ENCODE measurements around the gene CHIA. TPM values are rescaled to one million over a fixed set of nuclear protein-coding genes. Genes with fewer than 3 reads are reported as not detected.
"Not testable (repeated sequence)": the region's sequence is repeated elsewhere in the genome, so short reads cannot be mapped to it uniquely, and the experiment has no call there.

The CHIA gene
- total RNA-seq, 1 donor from 2014 or later = not detected

DNA sequence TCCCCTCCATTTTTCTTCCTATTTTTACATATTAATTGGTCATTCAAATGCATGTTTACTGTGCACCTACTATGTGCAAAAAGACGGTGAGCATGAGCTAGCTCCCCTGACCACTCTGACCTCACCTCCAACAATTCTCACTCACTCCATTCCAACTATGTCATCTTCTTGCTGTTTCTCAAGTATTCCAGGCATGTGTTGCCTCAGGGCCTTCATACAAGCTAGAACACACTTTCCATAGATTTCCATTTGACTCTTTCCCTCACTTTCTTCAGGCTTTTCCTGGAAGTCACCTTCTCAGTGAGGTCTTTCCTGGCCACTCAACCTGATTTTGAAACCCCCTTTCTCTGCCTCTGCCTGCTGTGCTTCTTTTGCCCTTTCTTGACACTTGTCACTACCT lies 32.6 kb downstream of the CHIA start:
- no peaks in the 10 kb centered on the region for H3K4me1 Mint-ChIP-seq (ENCODE audit: low read depth, unreplicated experiment)
- no peak overlapping the region for H3K4me3 Mint-ChIP-seq (ENCODE audit: unreplicated experiment)
- H3K36me3 Mint-ChIP-seq (ENCODE audit: unreplicated experiment) = peaks cover 4% of the 10 kb centered on the region
- no peaks in the 10 kb centered on the region for H3K27me3 Mint-ChIP-seq (ENCODE audit: unreplicated experiment)
- no peak overlapping the region for H3K27ac Mint-ChIP-seq (ENCODE audit: unreplicated experiment)
- no peak for DNase-seq
- TF ChIP-seq, protein P1, sequence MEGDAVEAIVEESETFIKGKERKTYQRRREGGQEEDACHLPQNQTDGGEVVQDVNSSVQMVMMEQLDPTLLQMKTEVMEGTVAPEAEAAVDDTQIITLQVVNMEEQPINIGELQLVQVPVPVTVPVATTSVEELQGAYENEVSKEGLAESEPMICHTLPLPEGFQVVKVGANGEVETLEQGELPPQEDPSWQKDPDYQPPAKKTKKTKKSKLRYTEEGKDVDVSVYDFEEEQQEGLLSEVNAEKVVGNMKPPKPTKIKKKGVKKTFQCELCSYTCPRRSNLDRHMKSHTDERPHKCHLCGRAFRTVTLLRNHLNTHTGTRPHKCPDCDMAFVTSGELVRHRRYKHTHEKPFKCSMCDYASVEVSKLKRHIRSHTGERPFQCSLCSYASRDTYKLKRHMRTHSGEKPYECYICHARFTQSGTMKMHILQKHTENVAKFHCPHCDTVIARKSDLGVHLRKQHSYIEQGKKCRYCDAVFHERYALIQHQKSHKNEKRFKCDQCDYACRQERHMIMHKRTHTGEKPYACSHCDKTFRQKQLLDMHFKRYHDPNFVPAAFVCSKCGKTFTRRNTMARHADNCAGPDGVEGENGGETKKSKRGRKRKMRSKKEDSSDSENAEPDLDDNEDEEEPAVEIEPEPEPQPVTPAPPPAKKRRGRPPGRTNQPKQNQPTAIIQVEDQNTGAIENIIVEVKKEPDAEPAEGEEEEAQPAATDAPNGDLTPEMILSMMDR (IDR thresholded peaks at IDR 0.05; ENCODE audit: partially characterized antibody, unreplicated experiment) = no peak
- H3K9me3 Mint-ChIP-seq (ENCODE audit: unreplicated experiment) = peaks cover 2% of the 10 kb centered on the region

DNA sequence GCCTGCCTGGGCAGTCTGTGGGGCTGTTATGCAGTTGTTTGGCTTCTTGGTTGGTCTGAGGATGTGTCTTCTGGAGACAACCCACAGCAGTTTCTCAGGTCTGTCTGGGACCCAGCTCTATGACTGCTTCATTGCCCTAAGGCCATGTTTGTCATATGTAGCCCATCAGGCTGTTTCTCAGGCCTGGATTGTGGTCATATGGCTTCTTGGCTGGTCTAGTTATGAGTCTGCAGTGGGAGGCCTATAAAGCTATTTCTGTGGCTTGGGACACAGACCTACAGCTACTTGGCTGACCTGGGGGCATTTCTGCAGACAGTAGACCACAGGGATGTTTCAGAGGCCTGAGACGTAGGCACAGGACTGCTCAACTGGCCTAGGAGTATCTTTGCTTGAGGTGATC lies 41.5 kb downstream of the CHIA start:
- Mint-ChIP-seq H3K27ac (ENCODE audit: unreplicated experiment) (no peak overlapping the region), H3K9me3 (ENCODE audit: unreplicated experiment) (peaks cover 5% of the 10 kb centered on the region), H3K4me1 (ENCODE audit: low read depth, unreplicated experiment) (no peaks in the 10 kb centered on the region), H3K27me3 (ENCODE audit: unreplicated experiment) (no peaks in the 10 kb centered on the region), H3K4me3 (ENCODE audit: unreplicated experiment) (no peak overlapping the region), H3K36me3 (ENCODE audit: unreplicated experiment) (peaks cover 10% of the 10 kb centered on the region)
- TF ChIP-seq, protein P1 (IDR thresholded peaks at IDR 0.05; ENCODE audit: partially characterized antibody, unreplicated experiment) = no peak
- no peak for DNase-seq

DNA sequence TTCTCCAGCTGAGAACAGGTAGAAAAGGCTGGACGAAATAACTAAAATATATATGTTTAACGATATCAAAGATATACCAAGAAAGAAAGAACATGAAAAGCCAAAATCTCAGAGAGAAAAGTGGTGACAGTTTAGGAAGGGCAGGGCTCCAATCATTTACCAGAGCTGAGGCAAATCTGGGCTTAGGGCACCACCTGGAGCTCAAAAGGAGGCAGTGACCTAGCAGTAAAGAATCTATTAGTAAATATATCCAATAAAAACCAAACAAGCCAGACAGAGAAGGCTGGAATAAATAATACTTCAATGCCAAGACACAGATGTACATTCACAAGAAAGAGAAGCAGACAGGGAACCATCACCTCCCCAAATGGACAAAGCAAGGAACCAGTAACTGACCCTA lies 43.5 kb downstream of the CHIA start:
- TF ChIP-seq, protein P1 (IDR thresholded peaks at IDR 0.05; ENCODE audit: partially characterized antibody, unreplicated experiment) = no peak
- DNase-seq = no peak
- Mint-ChIP-seq H3K27me3 (ENCODE audit: unreplicated experiment) (no peaks in the 10 kb centered on the region), H3K4me3 (ENCODE audit: unreplicated experiment) (no peak overlapping the region), H3K4me1 (ENCODE audit: low read depth, unreplicated experiment) (no peaks in the 10 kb centered on the region), H3K36me3 (ENCODE audit: unreplicated experiment) (peaks cover 6% of the 10 kb centered on the region), H3K9me3 (ENCODE audit: unreplicated experiment) (peaks cover 4% of the 10 kb centered on the region), H3K27ac (ENCODE audit: unreplicated experiment) (no peak overlapping the region)

DNA sequence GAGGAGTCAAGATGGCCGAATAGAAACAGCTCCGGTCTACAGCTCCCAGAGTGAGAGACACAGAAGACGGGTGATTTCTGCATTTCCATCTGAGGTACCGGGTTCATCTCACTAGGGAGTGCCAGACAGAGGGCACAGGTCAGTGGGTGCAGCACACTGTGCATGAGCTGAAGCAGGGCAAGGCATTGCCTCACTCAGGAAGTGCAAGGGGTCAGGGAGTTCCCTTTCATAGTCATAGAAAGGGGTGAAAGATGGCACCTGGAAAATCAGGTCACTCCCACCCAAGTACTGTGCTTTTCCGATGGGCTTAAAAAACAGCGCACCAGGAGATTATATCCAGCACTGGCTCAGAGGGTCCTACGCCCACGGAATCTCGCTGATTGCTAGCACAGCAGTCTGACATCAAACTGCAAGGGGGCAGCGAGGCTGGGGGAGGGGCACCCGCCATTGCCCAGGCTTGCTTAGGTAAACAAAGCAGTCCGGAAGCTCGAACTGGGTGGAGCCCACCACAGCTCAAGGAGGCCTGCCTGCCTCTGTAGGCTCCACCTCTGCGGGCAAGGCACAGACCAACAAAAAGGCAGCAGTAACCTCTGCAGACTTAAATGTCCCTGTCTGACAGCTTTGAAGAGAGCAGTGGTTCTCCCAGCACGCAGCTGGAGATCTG lies 44.7 kb downstream of the CHIA start:
- not testable (repeated sequence) for H3K27me3 Mint-ChIP-seq (ENCODE audit: unreplicated experiment)

DNA sequence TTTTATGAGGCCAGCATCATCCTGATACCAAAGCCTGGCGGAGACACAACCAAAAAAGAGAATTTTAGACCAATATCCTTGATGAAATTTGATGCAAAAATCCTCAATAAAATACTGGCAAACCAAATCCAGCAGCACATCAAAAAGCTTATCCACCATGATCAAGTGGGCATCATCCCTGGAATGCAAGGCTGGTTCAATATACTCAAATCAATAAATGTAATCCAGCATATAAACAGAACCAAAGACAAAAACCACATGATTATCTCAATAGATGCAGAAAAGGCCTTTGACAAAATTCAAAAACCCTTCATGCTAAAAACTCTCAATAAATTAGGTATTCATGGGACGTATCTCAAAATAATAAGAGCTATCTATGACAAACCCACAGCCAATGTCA lies 48.2 kb downstream of the CHIA start:
- not testable (repeated sequence) for H3K9me3 Mint-ChIP-seq (ENCODE audit: unreplicated experiment); DNase-seq; H3K4me3 Mint-ChIP-seq (ENCODE audit: unreplicated experiment); H3K4me1 Mint-ChIP-seq (ENCODE audit: low read depth, unreplicated experiment); H3K27me3 Mint-ChIP-seq (ENCODE audit: unreplicated experiment); H3K36me3 Mint-ChIP-seq (ENCODE audit: unreplicated experiment); H3K27ac Mint-ChIP-seq (ENCODE audit: unreplicated experiment)

More for the DNA sequence above, 44.7 kb downstream of the CHIA start:
- not testable (repeated sequence) for H3K27ac Mint-ChIP-seq (ENCODE audit: unreplicated experiment); H3K9me3 Mint-ChIP-seq (ENCODE audit: unreplicated experiment); H3K4me3 Mint-ChIP-seq (ENCODE audit: unreplicated experiment); H3K36me3 Mint-ChIP-seq (ENCODE audit: unreplicated experiment); H3K4me1 Mint-ChIP-seq (ENCODE audit: low read depth, unreplicated experiment); DNase-seq

DNA sequence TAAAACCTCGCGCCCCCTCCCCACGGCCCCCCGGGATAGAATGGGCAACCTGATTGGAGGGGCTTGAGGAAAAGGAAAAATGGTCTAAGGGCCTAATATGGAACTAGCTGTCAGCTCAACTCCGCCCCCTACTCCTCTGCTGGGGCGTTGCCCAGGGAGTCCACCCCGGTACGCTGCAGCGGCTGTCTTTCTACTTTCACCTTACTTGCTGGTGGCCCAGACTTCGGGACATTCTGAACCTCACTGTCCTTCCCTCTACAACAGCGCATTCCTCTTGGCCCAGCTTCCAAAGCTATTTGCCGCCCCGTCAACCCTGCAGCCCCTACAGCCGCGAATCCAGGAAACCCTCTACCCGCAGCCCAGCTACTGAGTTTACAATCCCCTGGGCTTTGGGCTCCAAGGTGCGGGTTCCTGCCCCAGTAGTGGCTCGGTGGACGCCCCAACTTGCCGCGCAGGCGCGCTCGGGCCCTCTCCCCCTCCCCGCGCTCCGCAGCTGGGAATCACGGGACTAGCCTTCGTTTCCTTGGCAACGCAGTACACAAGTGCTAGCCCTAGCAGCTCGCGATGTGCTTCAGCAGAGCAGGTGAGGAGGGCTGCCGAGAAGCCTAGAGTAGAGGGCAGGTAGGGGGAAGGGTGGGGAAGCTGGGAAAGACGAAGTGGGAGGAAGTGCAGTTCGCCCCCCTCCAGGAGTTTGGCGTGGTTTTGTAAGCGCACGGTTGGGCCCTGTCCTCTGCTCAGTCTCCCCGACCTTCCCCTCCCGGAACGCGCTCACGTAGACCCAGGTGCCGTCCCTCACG lies 55.6 kb downstream of the CHIA start:
- H3K27me3 Mint-ChIP-seq (ENCODE audit: unreplicated experiment) = peaks cover 2% of the 10 kb centered on the region
- H3K9me3 Mint-ChIP-seq (ENCODE audit: unreplicated experiment) = peaks cover 6% of the 10 kb centered on the region
- peaks cover 5% of the 10 kb centered on the region for H3K4me1 Mint-ChIP-seq (ENCODE audit: low read depth, unreplicated experiment)
- H3K27ac Mint-ChIP-seq (ENCODE audit: unreplicated experiment) = peak overlapping the region; percentile 85
- no peaks in the 10 kb centered on the region for H3K36me3 Mint-ChIP-seq (ENCODE audit: unreplicated experiment)
- DNase-seq = peak; percentile 85
- TF ChIP-seq, protein P1 (IDR thresholded peaks at IDR 0.05; ENCODE audit: partially characterized antibody, unreplicated experiment) = no peak
- peak overlapping the region; percentile 94 for H3K4me3 Mint-ChIP-seq (ENCODE audit: unreplicated experiment)

Measured in glutamatergic neuron (in vitro differentiated cells).